Omental fat pad (tissue), 4 donors: Measurements from ENCODE around the gene ZNF232. TPM values are rescaled to one million over a fixed set of nuclear protein-coding genes. Genes with fewer than 3 reads are reported as not detected.
"Not testable (repeated sequence)": the region's sequence is repeated elsewhere in the genome, so short reads cannot be mapped to it uniquely, and the experiment has no call there.

ENCODE experiments used
- ATAC-seq: fragments of 150-250 bp; one replicate; pipeline ENCODE4 v1.9.1; 2016; ENCODE audit warnings: mild to moderate bottlenecking, moderate library complexity; ENCODE audit not compliant: low FRiP score
- DNase-seq: peaks from one replicate; pipeline ENCODE4 v3.0.0-alpha.2; 2019; ENCODE audit warnings: low spot score
- CTCF ChIP-seq, 3 donors: fragments of 450-650 bp; IDR thresholded peaks; one replicate each; pipeline ENCODE4 v1.5.1; 2016 to 2017; ENCODE audit warnings: antibody characterized with exemption in 3 of 3, mild to moderate bottlenecking in 3 of 3, moderate library complexity in 2 of 3
- total RNA-seq, 4 donors: library from RNA; depleted of rRNA; stranded (reverse); fragments of >200 nt; gene quantifications; one replicate each; pipeline ENCODE4 v1.1.0, GENCODE V29; 2016

ZNF232 gene
- total RNA-seq, 4 donors from 2014 or later = 3.8 to 14.3 (median 6.5) TPM

GRCh38 chr17:5128905-5129535 lies 17.3 kb upstream of the ZNF232 start:
- DNase-seq (no peak), ATAC-seq (no peak)
- TF ChIP-seq CTCF (IDR thresholded peaks at IDR 0.05) = no peak

- not testable (repeated sequence) for DNase-seq, ATAC-seq
These were observed 16.7 kb upstream of the ZNF232 start for GRCh38 chr17:5128387-5128786.

- DNase-seq (no peak), ATAC-seq (no peak)
- TF ChIP-seq CTCF (IDR thresholded peaks at IDR 0.05) = no peak
These were observed 16.2 kb upstream of the ZNF232 start for GRCh38 chr17:5127910-5128309.

- no peak for DNase-seq
- TF ChIP-seq CTCF (IDR thresholded peaks at IDR 0.05) = no peak
- no peak for ATAC-seq
These were observed 15.2 kb upstream of the ZNF232 start for GRCh38 chr17:5126719-5127488.

GRCh38 chr17:5124896-5125295 lies 13.2 kb upstream of the ZNF232 start:
- not testable (repeated sequence) for DNase-seq, ATAC-seq

GRCh38 chr17:5124125-5124760 lies 12.6 kb upstream of the ZNF232 start:
- peak; percentile 7 for ATAC-seq
- DNase-seq = not testable (repeated sequence)

- ATAC-seq (no peak), DNase-seq (no peak)
- no peak for TF ChIP-seq CTCF (IDR thresholded peaks at IDR 0.05)
These were observed 11.9 kb upstream of the ZNF232 start for GRCh38 chr17:5123343-5124124.

GRCh38 chr17:5122586-5123342 lies 11.1 kb upstream of the ZNF232 start:
- TF ChIP-seq CTCF (IDR thresholded peaks at IDR 0.05) = no peak
- DNase-seq (no peak), ATAC-seq (no peak)

GRCh38 chr17:5122056-5122455 lies 10.4 kb upstream of the ZNF232 start:
- DNase-seq, ATAC-seq: not testable (repeated sequence)
